Body of pancreas (tissue), 4 donors: ENCODE measurements around the gene NPTXR.

Experiments
- POLR2A ChIP-seq, 3 donors: fragments of 450-650 bp; IDR thresholded peaks; one replicate each; pipeline ENCODE4 v1.6.1; 2016; ENCODE audit warnings: antibody characterized with exemption in 3 of 3, mild to moderate bottlenecking in 2 of 3
- TF ChIP-seq, protein P1 (sequence below), 7 experiments: fragments of 450-650 bp in 4 of 7; fragments of 200-600 bp in 3 of 7; sonication (generic) in 3 of 7; IDR thresholded peaks; one replicate each; pipeline ENCODE4 v1.5.1; 2016 to 2019; ENCODE audit warnings: antibody characterized with exemption in 7 of 7

- TF ChIP-seq, protein P1, sequence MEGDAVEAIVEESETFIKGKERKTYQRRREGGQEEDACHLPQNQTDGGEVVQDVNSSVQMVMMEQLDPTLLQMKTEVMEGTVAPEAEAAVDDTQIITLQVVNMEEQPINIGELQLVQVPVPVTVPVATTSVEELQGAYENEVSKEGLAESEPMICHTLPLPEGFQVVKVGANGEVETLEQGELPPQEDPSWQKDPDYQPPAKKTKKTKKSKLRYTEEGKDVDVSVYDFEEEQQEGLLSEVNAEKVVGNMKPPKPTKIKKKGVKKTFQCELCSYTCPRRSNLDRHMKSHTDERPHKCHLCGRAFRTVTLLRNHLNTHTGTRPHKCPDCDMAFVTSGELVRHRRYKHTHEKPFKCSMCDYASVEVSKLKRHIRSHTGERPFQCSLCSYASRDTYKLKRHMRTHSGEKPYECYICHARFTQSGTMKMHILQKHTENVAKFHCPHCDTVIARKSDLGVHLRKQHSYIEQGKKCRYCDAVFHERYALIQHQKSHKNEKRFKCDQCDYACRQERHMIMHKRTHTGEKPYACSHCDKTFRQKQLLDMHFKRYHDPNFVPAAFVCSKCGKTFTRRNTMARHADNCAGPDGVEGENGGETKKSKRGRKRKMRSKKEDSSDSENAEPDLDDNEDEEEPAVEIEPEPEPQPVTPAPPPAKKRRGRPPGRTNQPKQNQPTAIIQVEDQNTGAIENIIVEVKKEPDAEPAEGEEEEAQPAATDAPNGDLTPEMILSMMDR (IDR thresholded peaks at IDR 0.05), result no peak
- TF ChIP-seq POLR2A (IDR thresholded peaks at IDR 0.05), result no peak
Measured at GRCh38 chr22:38828191-38828590, 15.6 kb downstream of the NPTXR start.
